Stimulated activated naive B cell treated with anti-CD40 and anti-IgM and Interleukin-4, amounts not matched to agents 10 μg/mL and 1 μg/mL and 100 μg/mL, for 72 hours (primary cell): ENCODE measurements around the gene TRIM2.

ENCODE experiments used
- ATAC-seq, 2 donors: fragments of 150-1000 bp; cut with Tn5 transposase; replicated peaks; 2 replicates each; pipeline ENCODE4 v1.10.0; 2021; ENCODE audit warnings: moderate library complexity in 1 of 2
- DNase-seq: peaks from one replicate; pipeline ENCODE4 v3.0.0; 2021
- H3K27ac Mint-ChIP-seq: one replicate; pipeline ENCODE4 v1.8.0; 2022; ENCODE audit warnings: mild to moderate bottlenecking, mixed read lengths
- H3K27me3 Mint-ChIP-seq, 2 donors: one replicate each; pipeline ENCODE4 v1.8.0; 2022; ENCODE audit warnings: mixed read lengths in 2 of 2
- H3K36me3 Mint-ChIP-seq, 2 donors: one replicate each; pipeline ENCODE4 v1.8.0; 2022; ENCODE audit warnings: mixed read lengths in 2 of 2, mild to moderate bottlenecking in 1 of 2
- H3K4me1 Mint-ChIP-seq, 2 donors: one replicate each; pipeline ENCODE4 v1.8.0; 2022; ENCODE audit warnings: mixed read lengths in 2 of 2, mild to moderate bottlenecking in 1 of 2
- H3K4me3 Mint-ChIP-seq, 2 donors: one replicate each; pipeline ENCODE4 v1.8.0; 2022; ENCODE audit warnings: mild to moderate bottlenecking in 2 of 2, mixed read lengths in 2 of 2, moderate library complexity in 1 of 2
- H3K9me3 Mint-ChIP-seq, 2 donors: one replicate each; pipeline ENCODE4 v1.8.0; 2022; ENCODE audit warnings: mixed read lengths in 2 of 2, mild to moderate bottlenecking in 1 of 2

TRIM2 gene

DNA sequence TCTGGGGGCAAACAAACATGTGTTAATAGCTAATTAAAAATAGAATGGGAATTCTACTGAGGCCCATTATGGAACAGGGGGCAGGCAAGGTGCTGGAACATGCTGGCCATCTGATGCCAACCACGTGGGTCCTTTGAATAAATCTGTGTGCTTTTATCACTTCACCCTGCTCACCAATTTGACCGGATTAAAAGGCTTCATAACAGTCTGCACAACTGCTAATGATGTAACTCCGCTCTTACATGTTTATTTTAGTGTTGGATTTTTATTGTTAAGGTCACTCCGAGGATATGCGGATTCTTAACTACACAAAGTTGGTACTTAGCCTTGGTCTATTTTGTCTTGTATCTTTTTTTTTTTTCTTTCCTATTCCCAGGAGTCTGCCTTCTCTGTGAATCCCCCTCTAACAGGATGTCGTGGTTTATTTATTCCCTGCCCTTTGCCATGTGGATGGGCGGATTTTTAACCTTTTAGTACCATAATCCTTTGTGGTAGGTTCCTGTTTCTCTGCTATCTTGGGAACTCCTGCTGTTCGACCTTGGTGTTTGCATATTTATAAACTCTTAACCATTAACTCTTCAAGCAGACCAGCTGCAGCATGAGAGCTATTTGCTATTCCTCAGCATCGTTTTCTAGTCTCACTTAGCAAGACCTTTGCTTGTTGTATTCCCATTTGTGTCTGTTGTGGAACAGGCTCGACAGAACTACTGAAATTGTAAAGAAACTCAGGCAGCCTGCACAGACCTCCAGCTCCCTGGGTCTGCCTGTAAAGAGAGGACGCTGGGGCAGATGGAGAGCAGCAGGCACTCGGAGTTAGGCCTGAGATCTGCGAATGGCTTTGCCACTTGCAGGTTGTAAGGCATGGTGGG, 38.0 kb downstream of the TRIM2 start:
- Mint-ChIP-seq H3K9me3 (no peaks in the 10 kb centered on the region), H3K4me1 (peaks cover 0 to 9% of the 10 kb centered on the region in 2 donors), H3K4me3 (no peak overlapping the region), H3K36me3 (no peaks in the 10 kb centered on the region), H3K27me3 (no peaks in the 10 kb centered on the region), H3K27ac (no peak overlapping the region)
- DNase-seq (no peak), ATAC-seq (no peak)

DNA sequence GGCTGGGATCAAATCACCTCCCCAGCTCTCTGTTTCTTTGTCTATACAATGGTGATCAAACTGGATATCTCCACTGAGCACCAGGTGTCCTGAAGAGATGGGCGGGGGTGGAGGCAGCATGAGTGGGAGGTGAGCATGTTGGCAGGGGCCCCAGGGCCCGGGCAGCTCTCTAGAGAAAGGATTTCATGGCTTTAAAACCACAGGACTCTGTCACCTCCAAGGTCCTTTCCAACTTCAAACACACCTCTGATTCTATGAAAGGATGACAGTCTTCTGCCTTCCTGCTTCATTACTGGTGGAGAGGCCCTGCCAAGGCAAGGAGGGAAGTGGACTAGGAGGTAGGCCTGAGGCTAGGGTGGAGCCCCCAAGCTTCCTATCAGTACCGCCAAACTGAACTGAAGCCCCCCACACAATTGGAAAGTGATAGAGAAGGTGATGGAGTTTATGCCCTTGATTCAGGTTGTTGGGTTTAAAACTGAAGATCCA, 38.6 kb downstream of the TRIM2 start:
- Mint-ChIP-seq H3K27me3 (no peaks in the 10 kb centered on the region), H3K9me3 (no peaks in the 10 kb centered on the region), H3K4me3 (no peak overlapping the region), H3K4me1 (peaks cover 0 to 9% of the 10 kb centered on the region in 2 donors), H3K27ac (no peak overlapping the region), H3K36me3 (no peaks in the 10 kb centered on the region)
- ATAC-seq (no peak), DNase-seq (no peak)

DNA sequence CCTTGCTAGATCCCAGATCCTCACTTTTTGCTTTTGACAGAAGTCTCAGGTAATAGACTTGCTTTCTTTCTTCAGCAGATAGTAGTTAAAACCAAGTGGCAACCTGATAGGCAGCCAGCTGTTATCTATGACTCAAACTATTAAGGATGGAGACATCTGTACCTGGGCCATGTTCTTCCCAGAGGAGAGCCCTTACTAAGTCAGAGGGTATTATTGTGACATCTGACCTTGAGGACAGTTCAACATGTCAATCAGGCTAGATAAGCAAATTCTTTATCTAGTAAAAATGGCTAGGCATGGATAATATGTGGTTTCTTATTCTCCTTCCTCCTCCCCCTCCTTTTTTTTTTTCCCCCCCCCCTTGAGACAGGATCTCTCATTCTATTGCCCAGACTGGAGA, 39.2 kb downstream of the TRIM2 start:
- Mint-ChIP-seq H3K27me3 (no peaks in the 10 kb centered on the region), H3K27ac (no peak overlapping the region), H3K36me3 (no peaks in the 10 kb centered on the region), H3K4me3 (no peak overlapping the region), H3K4me1 (peaks cover 5 to 11% of the 10 kb centered on the region in 2 donors), H3K9me3 (no peaks in the 10 kb centered on the region)
- DNase-seq (no peak), ATAC-seq (no peak)

DNA sequence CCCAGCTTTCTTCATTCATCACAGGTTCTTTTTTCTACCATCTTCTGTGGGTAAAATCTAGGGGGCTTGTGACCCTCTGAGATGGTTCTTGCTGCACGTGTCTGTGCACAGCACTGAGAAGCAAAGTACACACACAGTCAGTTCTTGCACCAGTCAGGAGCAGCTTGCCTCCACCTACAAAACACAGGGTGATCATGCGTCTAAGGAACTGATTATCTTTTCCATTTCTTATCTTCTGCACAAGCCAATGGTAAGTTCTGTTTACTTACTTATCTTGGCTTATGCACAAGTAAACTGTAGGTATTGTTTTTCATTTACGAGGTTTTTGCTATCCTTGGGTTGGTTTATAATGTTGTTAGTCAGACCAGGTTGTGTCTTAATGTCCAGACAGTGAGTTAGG, 40.7 kb downstream of the TRIM2 start:
- no peak overlapping the region for H3K4me3 Mint-ChIP-seq

DNA sequence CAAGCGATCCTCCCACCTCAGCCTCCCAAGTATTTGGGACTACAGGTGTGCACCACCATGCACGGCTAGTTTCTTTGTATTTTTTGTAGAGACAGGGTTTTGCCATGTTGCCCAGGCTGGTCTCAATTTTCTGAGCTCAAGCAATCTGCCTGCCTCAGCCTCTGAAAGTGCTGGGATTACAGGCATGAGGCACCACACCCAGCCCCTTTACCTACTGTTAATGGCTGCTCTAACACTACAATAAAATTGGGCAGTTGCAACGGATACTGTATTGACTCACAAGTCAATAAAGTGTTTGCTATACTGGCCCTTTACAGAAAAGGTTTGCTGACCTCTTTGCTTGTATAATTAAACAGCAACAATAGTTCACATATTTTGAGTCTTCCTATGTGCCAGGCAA, 41.5 kb downstream of the TRIM2 start:
- Mint-ChIP-seq H3K27me3 (no peaks in the 10 kb centered on the region), H3K36me3 (no peaks in the 10 kb centered on the region), H3K27ac (no peak overlapping the region), H3K4me3 (no peak overlapping the region), H3K9me3 (no peaks in the 10 kb centered on the region), H3K4me1 (peaks cover 19 to 24% of the 10 kb centered on the region in 2 donors)
- no peak for DNase-seq
- no peak for ATAC-seq

More for the DNA sequence above, 40.7 kb downstream of the TRIM2 start:
- Mint-ChIP-seq H3K27ac (no peak overlapping the region), H3K27me3 (no peaks in the 10 kb centered on the region), H3K4me1 (peaks cover 16 to 19% of the 10 kb centered on the region in 2 donors), H3K9me3 (no peaks in the 10 kb centered on the region), H3K36me3 (no peaks in the 10 kb centered on the region)
- ATAC-seq: no peak
- DNase-seq: no peak

DNA sequence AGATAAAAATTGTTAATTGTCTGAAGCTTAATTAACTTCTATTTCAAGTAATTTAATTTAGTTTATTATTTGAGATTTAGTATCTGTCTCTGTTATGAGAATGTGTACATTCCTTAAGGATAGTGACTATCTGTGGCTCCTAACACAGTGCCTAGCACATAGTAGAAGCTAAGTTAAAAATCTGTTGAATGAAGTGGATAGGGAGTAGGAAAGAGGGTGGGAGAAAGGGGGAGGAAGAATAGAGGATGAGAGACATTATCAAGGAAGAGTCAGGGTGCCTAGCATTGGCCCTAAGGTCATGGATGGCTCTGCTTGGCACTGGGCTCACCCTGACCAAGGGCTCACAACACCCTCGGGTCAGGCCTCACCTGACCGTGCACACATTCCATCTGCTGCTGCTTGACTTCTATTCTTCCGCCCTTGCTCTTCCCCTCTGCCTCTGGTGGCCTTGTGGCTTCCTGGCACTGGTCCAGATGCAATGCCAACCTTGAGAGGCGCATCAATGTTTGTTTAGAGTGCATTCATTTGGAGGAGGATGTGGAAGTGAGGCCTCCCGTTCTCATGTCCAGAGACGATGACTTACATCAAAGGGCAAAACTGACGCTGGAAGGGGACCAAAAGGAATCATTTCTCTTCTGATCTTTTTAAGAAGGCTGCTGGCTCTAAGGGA, 42.3 kb downstream of the TRIM2 start:
- no peak for ATAC-seq
- H3K4me3 Mint-ChIP-seq: no peak overlapping the region
- H3K27ac Mint-ChIP-seq: no peak overlapping the region
- H3K9me3 Mint-ChIP-seq: no peaks in the 10 kb centered on the region
- DNase-seq: no peak
- no peaks in the 10 kb centered on the region for H3K36me3 Mint-ChIP-seq
- H3K27me3 Mint-ChIP-seq: no peaks in the 10 kb centered on the region
- H3K4me1 Mint-ChIP-seq: peaks cover 19 to 32% of the 10 kb centered on the region in 2 donors

DNA sequence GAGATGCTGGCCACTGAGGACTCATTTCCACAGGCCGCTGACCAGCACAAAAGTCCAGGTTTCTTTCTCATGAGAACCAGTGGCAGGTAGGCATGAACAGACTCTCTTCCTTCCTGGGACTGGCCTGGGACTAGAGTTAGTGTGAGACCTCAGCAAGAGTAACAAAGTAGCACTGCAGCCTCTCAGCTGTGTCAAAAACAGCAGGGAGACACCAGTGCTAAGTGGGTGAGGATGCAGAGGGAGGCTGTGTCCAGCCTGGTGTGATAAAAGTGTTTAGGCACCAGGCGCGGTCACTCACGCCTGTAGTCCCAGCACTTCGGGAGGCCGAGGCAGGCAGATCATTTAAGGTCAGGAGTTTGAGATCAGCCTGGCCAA, 42.9 kb downstream of the TRIM2 start:
- H3K4me3 Mint-ChIP-seq: no peak overlapping the region
- H3K27ac Mint-ChIP-seq: no peak overlapping the region
- no peaks in the 10 kb centered on the region for H3K36me3 Mint-ChIP-seq
- peaks cover 20 to 38% of the 10 kb centered on the region in 2 donors for H3K4me1 Mint-ChIP-seq
- H3K9me3 Mint-ChIP-seq: no peaks in the 10 kb centered on the region
- DNase-seq: no peak
- no peaks in the 10 kb centered on the region for H3K27me3 Mint-ChIP-seq
- no peak for ATAC-seq

DNA sequence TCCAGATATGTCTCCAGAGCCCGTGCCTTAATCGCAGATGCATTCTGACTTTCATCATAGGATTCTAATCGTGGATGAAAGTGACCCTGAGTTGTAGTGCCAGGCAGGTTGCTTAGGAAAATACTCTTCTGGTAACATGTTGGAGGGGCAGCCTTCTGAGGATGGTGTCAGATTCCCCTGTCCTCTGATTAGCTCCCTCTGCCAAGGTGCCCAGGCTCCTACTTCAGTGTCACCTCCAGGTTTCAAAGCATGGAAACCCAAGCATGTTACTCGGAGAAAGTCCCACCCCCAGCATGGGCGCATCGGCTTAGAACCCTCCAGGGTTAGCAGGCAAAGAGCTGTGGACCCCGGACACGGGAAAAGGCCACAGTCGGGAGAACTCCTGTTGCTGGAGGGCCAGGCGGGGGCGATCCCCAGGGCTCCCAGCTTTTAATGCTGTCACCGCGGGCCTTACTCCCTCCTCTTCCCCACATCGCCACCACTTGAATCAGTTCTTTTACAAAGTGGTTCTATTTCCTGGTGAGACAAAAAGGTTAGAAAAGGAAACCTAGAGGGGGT, 44.5 kb downstream of the TRIM2 start:
- Mint-ChIP-seq H3K36me3 (no peaks in the 10 kb centered on the region), H3K4me3 (peak overlapping the region; percentile 79 to 88), H3K4me1 (peaks cover 17 to 40% of the 10 kb centered on the region in 2 donors), H3K27me3 (no peaks in the 10 kb centered on the region), H3K9me3 (no peaks in the 10 kb centered on the region), H3K27ac (peak overlapping the region; percentile 93)
- DNase-seq (no peak), ATAC-seq (peak; percentile 5 to 18)

DNA sequence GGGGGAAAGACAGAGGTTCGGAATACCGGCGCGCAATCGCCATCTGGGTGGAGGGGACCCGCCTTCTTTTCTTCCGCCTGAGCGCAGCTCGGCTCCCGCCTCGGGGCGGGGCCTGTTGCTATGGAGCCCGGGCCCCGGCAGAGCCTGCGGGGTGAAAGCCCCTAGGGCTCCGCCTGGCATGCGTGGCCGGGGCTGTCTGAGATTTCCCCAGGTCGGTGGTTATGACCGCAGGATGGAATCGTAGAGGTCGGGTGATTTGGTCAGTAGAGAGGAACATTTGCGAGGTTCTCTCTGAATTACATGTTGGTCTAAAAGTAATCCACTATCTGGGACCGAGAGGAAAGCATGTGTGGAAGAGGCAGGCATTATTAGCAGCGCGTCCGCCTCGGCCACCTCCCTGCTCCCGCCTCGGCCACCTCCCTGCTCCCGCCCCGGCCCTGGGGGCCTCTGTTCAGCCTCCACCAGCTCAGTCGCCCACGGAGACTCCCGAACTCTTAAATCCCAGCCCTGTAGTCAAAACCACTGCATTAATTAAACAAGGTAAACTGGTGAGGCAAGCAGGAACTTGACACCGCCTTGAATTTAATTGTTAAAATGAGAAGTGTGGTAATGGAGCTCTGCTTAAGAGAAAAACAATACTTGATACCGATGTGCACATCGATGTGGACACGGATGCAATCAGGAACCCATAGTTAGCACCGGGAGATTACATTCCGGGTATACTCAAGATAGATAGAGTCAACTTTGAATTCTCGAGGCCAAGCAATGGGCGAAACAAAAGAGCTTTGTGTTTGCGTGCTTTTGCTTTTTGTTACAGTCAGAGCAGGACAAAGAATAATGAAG, 45.2 kb downstream of the TRIM2 start:
- Mint-ChIP-seq H3K4me3 (peak overlapping the region; percentile 79 to 88), H3K36me3 (no peaks in the 10 kb centered on the region), H3K9me3 (no peaks in the 10 kb centered on the region), H3K4me1 (peaks cover 17 to 40% of the 10 kb centered on the region in 2 donors), H3K27me3 (no peaks in the 10 kb centered on the region), H3K27ac (peak overlapping the region; percentile 93)
- ATAC-seq (peak; percentile 96 to 97), DNase-seq (peak; percentile 84)

DNA sequence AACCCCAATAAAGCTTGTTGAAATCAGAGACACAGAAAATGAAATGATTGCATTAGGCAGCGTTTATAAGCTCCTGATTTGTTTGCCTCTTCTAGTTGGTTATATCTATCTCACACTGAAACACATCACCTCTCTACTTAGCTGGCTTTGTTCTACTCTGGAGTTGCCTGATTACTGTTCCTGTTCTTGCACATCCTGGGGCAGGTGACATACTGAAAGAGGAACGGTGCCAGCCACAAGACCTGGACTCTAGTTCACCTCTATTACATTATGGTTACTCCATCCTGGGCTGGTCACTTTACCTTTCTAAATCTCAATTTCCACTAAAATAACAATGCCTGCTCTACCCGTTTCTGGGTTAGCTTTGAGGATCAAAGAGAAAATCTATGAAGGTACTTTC, 47.9 kb downstream of the TRIM2 start:
- H3K36me3 Mint-ChIP-seq: no peaks in the 10 kb centered on the region
- no peaks in the 10 kb centered on the region for H3K9me3 Mint-ChIP-seq
- H3K4me1 Mint-ChIP-seq: peaks cover 17 to 40% of the 10 kb centered on the region in 2 donors
- DNase-seq (no peak), ATAC-seq (peak; percentile 55)
- H3K27ac Mint-ChIP-seq: no peak overlapping the region
- H3K27me3 Mint-ChIP-seq: peaks cover 14% of the 10 kb centered on the region in 2 donors
- H3K4me3 Mint-ChIP-seq: no peak overlapping the region

DNA sequence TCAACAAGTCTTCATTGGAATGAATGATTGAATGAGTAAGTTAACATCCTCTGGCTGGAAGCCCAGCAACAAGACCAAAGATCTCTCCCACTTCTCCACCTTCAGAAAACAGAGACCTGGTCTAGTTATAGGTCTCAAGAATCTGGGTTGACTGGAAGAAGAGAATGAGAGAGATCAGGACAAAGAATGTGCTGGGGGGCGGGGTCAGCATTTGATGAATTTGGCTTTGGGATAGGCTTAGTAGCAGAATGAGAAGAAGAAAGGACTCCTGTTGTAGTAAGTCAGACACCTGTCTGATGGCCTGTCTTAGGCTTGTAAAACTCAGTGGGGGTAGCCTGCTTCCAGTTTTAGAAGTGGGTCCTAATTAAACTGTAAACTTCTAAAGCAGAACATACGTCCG, 51.0 kb downstream of the TRIM2 start:
- DNase-seq: no peak
- no peak overlapping the region for H3K4me3 Mint-ChIP-seq
- no peak overlapping the region for H3K27ac Mint-ChIP-seq
- no peaks in the 10 kb centered on the region for H3K9me3 Mint-ChIP-seq
- ATAC-seq: no peak
- H3K4me1 Mint-ChIP-seq: peaks cover 7 to 21% of the 10 kb centered on the region in 2 donors
- peaks cover 18 to 19% of the 10 kb centered on the region in 2 donors for H3K27me3 Mint-ChIP-seq
- no peaks in the 10 kb centered on the region for H3K36me3 Mint-ChIP-seq

DNA sequence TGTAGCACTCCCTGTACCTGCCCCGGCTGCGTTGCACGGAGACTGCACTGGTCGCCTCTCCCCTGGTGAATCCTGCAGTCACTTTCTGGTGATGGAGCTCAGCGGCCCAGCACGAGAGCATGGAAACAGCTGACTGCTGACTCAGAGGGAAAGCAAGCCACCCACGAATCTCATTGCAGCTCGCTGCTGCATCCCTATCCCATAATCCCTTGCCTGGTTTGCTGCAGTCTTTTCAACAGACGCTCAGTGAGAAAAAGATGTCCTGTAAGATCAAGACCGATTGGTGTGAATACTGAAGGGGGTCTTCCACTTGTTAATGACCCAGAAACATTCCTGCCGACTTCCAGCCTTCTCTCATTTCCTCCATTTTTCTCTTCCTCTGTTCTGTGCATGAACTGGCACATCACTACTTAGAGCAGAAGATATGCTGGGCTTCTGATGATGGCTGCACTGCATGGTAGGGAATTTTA, 52.9 kb downstream of the TRIM2 start:
- peaks cover 0 to 3% of the 10 kb centered on the region in 2 donors for H3K9me3 Mint-ChIP-seq
- ATAC-seq (peak; percentile 84 to 89), DNase-seq (peak; percentile 34)
- H3K4me3 Mint-ChIP-seq: no peak overlapping the region
- no peak overlapping the region for H3K27ac Mint-ChIP-seq
- peaks cover 0 to 6% of the 10 kb centered on the region in 2 donors for H3K36me3 Mint-ChIP-seq
- peaks cover under 1 to 2% of the 10 kb centered on the region in 2 donors for H3K4me1 Mint-ChIP-seq
- H3K27me3 Mint-ChIP-seq: peaks cover 18 to 19% of the 10 kb centered on the region in 2 donors

DNA sequence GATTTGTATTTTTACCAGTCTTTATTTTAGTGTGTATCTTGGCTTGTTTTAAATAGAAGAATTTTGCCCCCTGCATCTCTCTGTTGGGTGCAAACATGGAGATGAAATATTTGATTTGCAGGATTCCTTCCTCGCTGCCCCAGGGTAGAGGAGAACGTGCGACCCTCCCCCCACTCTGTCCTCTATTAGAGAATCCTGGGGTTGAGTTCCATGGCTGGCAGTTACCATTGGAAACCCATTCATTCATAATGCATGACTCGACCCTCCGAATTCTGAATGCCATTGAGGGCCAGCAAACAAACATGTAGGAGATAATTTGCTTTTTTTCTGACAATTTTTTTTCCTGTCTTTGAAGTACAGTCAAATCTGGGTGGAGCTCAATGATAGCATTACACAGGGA, 53.7 kb downstream of the TRIM2 start:
- H3K36me3 Mint-ChIP-seq: peaks cover 0 to 6% of the 10 kb centered on the region in 2 donors
- peaks cover 18 to 19% of the 10 kb centered on the region in 2 donors for H3K27me3 Mint-ChIP-seq
- no peak overlapping the region for H3K27ac Mint-ChIP-seq
- no peak overlapping the region for H3K4me3 Mint-ChIP-seq
- H3K9me3 Mint-ChIP-seq: peaks cover 0 to 3% of the 10 kb centered on the region in 2 donors
- H3K4me1 Mint-ChIP-seq: no peaks in the 10 kb centered on the region
- ATAC-seq (no peak), DNase-seq (no peak)

DNA sequence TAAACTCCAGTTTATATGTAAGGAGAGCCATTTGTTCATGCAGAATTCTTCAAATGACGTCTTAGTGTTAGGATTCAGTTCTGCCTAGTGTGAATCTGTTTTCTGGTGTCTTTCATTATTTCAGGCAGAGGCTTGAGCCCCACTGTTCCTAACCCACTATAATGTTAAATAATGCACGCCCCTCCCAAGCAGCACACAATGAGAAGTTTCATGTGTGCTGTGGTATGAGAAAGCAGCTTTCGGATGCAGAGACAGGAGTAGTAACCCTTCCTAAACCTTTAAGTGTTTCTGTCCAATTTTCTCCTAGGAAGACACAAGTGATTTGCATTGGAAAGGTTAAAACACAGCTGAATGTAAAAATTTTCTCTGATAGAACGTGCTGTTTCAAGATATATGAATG, 54.5 kb downstream of the TRIM2 start:
- peaks cover 0 to 6% of the 10 kb centered on the region in 2 donors for H3K36me3 Mint-ChIP-seq
- peaks cover 18 to 19% of the 10 kb centered on the region in 2 donors for H3K27me3 Mint-ChIP-seq
- no peak overlapping the region for H3K4me3 Mint-ChIP-seq
- H3K9me3 Mint-ChIP-seq: peaks cover 0 to 3% of the 10 kb centered on the region in 2 donors
- no peak for DNase-seq
- H3K27ac Mint-ChIP-seq: no peak overlapping the region
- no peaks in the 10 kb centered on the region for H3K4me1 Mint-ChIP-seq
- ATAC-seq: no peak
